Colonic mucosa (tissue), 4 donors: ENCODE data around the gene MED13L. TPM values are rescaled to one million over a fixed set of nuclear protein-coding genes. Genes with fewer than 3 reads are reported as not detected.

Experiments
- DNase-seq: peaks from one replicate; pipeline ENCODE4 v3.0.0-alpha.2; 2020
- H3K27ac ChIP-seq: fragments of 200-600 bp; one replicate; pipeline ENCODE4 v1.8.0; 2021
- H3K27me3 ChIP-seq: fragments of 200-600 bp; one replicate; pipeline ENCODE4 v1.8.0; 2021
- H3K36me3 ChIP-seq: fragments of 200-600 bp; one replicate; pipeline ENCODE4 v1.8.0; 2021
- H3K4me1 ChIP-seq: fragments of 200-600 bp; one replicate; pipeline ENCODE4 v1.8.0; 2021; ENCODE audit warnings: mild to moderate bottlenecking
- H3K4me3 ChIP-seq: fragments of 200-600 bp; one replicate; pipeline ENCODE4 v1.8.0; 2021
- H3K9ac ChIP-seq, 2 donors: one replicate each; pipeline ENCODE4 v1.7.0; 2013; ENCODE audit warnings: control low read depth in 2 of 2, low read depth in 2 of 2, low read length in 2 of 2
- H3K9me3 ChIP-seq: fragments of 200-600 bp; one replicate; pipeline ENCODE4 v1.8.0; 2021
- intact Hi-C: fragments of 100-400 bp; cut with DNase I; formaldehyde crosslinking; loops from one replicate; pipeline ENCODE4 v1.14.1; 2022
- total RNA-seq, 2 donors: library from RNA; stranded (reverse); fragmentation: NEBNext Ultra II Directional in 1 of 2; extraction: Animal tissue kit (Norgen Biotek cat#: 25700) in 1 of 2; gene quantifications; one replicate each; pipeline ENCODE4 v1.2.1, GENCODE V29; 2021
- TF ChIP-seq, protein P1 (sequence below): fragments of 200-600 bp; IDR thresholded peaks from one replicate; pipeline ENCODE4 v1.8.0; 2022; ENCODE audit warnings: antibody characterized with exemption, mild to moderate bottlenecking
- donor health status: healthy.
- donor health status: DM: no; HTN: no; CAD: no.
- donor health status: DM: no; HTN: no; CAD: no.

Gene MED13L
- total RNA-seq, 2 donors from 2014 or later = 73.8 to 92.6 TPM

DNA sequence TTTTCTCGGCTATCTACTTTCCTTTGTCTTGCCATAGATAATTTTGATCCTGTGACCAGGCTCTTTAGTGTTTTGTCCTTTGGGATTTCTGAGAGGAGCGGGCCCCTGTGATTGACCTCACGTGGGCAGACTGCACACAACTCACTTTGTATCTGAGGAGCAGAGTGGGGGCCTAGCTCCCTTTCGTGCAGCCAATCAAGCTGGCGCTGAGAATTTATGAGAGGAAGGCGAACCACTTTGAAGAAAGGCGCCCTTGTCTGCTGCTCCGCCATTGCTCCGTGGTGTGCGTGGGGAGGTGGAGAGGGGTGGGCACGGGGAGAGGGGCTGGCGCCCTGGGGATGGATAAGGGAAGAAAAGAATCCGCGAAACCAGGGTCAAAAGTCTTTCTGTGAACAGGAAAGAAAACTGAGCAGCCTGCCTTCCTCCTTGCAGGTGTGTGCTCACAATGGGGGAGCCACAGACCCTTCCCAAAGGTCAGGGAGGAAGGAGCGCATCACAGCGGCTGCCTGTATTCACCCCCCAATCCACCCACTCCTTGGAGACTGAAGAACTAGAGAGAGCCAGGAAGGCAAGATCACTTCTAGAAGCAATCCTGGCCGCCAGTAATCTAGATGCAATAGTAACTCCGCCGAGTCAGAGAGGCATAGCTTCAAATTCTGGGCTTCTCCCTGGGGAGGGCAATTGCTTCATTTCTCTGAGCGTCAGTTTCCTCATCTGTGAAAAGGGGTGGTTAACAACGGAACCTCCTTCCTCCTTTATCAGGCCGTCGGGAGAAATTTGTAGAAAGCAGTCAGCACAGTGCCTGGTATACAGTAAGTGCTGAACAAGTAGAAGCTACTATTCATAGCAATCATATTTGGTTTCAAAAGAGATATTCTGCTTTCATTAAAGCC lies 24.9 kb upstream of the MED13L start:
- TF ChIP-seq, protein P1, sequence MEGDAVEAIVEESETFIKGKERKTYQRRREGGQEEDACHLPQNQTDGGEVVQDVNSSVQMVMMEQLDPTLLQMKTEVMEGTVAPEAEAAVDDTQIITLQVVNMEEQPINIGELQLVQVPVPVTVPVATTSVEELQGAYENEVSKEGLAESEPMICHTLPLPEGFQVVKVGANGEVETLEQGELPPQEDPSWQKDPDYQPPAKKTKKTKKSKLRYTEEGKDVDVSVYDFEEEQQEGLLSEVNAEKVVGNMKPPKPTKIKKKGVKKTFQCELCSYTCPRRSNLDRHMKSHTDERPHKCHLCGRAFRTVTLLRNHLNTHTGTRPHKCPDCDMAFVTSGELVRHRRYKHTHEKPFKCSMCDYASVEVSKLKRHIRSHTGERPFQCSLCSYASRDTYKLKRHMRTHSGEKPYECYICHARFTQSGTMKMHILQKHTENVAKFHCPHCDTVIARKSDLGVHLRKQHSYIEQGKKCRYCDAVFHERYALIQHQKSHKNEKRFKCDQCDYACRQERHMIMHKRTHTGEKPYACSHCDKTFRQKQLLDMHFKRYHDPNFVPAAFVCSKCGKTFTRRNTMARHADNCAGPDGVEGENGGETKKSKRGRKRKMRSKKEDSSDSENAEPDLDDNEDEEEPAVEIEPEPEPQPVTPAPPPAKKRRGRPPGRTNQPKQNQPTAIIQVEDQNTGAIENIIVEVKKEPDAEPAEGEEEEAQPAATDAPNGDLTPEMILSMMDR = no peak
- no peaks in the 10 kb centered on the region for H3K36me3 ChIP-seq
- no peak overlapping the region for H3K9ac ChIP-seq
- no peak for DNase-seq
- intact Hi-C loops = no loop called here
- H3K9me3 ChIP-seq = no peaks in the 10 kb centered on the region
- H3K4me1 ChIP-seq = no peaks in the 10 kb centered on the region
- no peak overlapping the region for H3K27ac ChIP-seq
- no peak overlapping the region for H3K4me3 ChIP-seq
- no peaks in the 10 kb centered on the region for H3K27me3 ChIP-seq

DNA sequence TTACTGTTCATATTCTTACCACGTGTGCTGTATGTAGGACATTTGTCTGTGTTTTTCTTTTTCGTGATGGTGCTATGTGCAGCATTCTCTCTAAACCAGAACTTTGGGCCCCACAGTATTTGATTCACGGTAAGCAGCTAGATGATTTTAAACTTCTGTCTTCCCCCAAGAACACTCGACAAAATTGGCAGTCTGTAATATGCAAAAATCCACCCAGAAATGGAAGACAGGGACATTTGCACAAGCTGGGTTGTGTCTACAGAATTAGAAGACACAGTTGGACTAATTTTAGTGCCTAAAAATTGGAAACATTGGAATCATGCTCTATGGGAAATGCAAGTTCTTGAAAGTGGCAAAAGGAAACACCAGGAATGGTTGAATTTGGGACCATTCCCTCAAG lies 24.1 kb upstream of the MED13L start:
- intact Hi-C loops = no loop called here
- H3K27me3 ChIP-seq = no peaks in the 10 kb centered on the region
- no peak overlapping the region for H3K9ac ChIP-seq
- H3K27ac ChIP-seq = no peak overlapping the region
- no peaks in the 10 kb centered on the region for H3K9me3 ChIP-seq
- H3K4me3 ChIP-seq = no peak overlapping the region
- TF ChIP-seq, protein P1 = no peak
- H3K36me3 ChIP-seq = no peaks in the 10 kb centered on the region
- no peak for DNase-seq
- H3K4me1 ChIP-seq = no peaks in the 10 kb centered on the region

DNA sequence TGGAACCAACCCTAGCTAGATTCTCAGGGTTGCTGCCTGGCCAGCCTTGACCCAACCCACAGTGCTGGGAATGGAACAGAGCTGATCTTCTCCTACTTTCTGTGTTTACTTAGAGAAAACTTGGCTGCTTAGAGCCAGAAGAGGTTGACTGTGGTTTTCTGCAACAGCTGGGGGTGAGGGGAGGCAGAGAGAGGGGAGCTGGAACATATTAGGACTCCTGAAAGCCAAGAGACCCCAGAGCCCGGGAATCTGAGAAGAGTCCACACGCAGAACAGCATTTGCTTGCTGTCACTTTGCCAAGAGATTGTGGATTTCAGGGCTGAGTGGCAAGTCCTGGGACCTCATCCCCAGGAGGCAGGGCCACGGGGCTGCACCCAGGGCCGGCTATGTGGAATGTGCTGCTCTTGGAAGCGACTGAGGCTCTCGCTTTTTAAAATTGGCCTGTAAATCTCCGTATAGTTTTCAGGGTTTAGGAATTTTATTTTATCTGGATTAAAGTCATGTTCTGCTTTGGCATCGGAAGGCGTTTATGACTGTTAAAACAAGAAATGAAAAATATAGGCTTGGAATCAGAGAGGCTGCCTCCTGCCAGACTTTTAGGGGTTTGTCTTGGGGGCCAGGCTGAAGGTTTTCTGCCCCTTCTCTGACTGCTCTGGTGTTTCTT lies 22.3 kb upstream of the MED13L start:
- TF ChIP-seq, protein P1 = no peak
- H3K9ac ChIP-seq = no peak overlapping the region
- no peak overlapping the region for H3K27ac ChIP-seq

DNA sequence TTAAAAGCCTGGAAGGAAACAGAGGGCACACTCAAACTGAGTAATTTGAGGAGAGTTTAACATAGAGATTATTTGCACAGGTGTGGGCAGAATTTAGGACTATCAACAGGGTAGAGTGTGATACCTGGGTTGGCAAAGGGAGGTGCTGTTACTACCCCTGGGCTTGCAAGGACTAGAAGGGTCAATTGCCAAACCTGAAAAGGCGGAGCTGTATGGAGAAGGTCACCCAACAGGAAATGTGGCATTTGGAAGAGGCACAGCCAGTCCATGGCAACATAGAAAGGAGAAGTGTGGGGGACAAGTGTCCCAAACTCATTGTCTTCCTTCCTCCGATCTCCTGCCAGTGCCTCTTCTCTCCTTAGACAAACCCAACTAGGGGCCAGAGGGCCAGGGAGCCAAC lies 21.6 kb upstream of the MED13L start:
- Histone ChIP-seq H3K27ac (no peak overlapping the region), H3K9me3 (no peaks in the 10 kb centered on the region), H3K4me3 (no peak overlapping the region), H3K9ac (no peak overlapping the region), H3K27me3 (no peaks in the 10 kb centered on the region), H3K4me1 (no peaks in the 10 kb centered on the region), H3K36me3 (no peaks in the 10 kb centered on the region)
- TF ChIP-seq, protein P1 = no peak
- no peak for DNase-seq
- intact Hi-C loops = no loop called here

More for the DNA sequence above, 22.3 kb upstream of the MED13L start:
- no peaks in the 10 kb centered on the region for H3K9me3 ChIP-seq
- no peaks in the 10 kb centered on the region for H3K27me3 ChIP-seq
- DNase-seq = no peak
- no peak overlapping the region for H3K4me3 ChIP-seq
- intact Hi-C loops = no loop called here
- H3K4me1 ChIP-seq = no peaks in the 10 kb centered on the region
- no peaks in the 10 kb centered on the region for H3K36me3 ChIP-seq

DNA sequence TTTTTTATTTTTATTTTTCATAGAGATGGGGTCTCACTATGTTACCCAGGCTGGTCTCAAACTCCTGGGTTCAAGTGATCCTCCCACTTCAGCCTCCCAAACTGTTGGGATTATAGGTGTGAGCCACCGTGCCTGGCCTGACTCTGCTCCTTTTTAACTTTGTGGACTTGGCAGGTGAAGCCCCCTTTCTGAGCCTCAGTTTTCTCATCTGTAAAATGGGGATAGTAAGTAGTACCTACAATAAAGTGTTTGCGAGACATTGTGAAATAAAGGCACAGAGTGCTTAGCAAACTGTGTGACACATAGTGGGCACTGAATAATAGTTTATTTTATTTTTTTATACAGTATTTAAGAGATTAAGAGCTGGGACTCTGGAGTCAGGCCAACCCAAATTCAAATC lies 21.1 kb upstream of the MED13L start:
- H3K9ac ChIP-seq = no peak overlapping the region
- intact Hi-C loops = no loop called here
- no peak overlapping the region for H3K27ac ChIP-seq
- H3K36me3 ChIP-seq = no peaks in the 10 kb centered on the region
- H3K9me3 ChIP-seq = no peaks in the 10 kb centered on the region
- H3K27me3 ChIP-seq = no peaks in the 10 kb centered on the region
- H3K4me3 ChIP-seq = no peak overlapping the region
- DNase-seq = no peak
- TF ChIP-seq, protein P1 = no peak
- no peaks in the 10 kb centered on the region for H3K4me1 ChIP-seq
